Measurements from ENCODE around the gene ERVW-1. TPM values are rescaled to one million over a fixed set of nuclear protein-coding genes. Genes with fewer than 3 reads are reported as not detected.

The ERVW-1 gene
- total RNA-seq, 2 experiments from 2014 or later = not detected

- TF ChIP-seq EZH2phosphoT487 (IDR thresholded peaks at IDR 0.05; ENCODE audit: borderline replicate concordance, low read depth, low read length) = no peak
- TF ChIP-seq CTCF (conservative IDR thresholded peaks at IDR 0.05; ENCODE audit: low read length) = no peak
- Histone ChIP-seq H4K20me1 (ENCODE audit: insufficient read depth, low read length) (no peaks in the 10 kb centered on the region), H3K27ac (ENCODE audit: low read depth, low read length, poor library complexity, severe bottlenecking) (no peak overlapping the region), H3K9me3 (ENCODE audit: low read length) (no peaks in the 10 kb centered on the region), H3K36me3 (ENCODE audit: insufficient read depth, low read length) (peaks cover 72% of the 10 kb centered on the region), H3K79me2 (ENCODE audit: insufficient read depth, low read depth, low read length) (no peaks in the 10 kb centered on the region), H3K4me2 (ENCODE audit: low read length) (no peak overlapping the region), H2AFZ (ENCODE audit: low read length) (no peak overlapping the region), H3K9me2 (ENCODE audit: insufficient read depth, low read length) (no peaks in the 10 kb centered on the region), H3K4me3 (ENCODE audit: low read depth, low read length, poor library complexity, severe bottlenecking) (no peak overlapping the region), H3K4me1 (ENCODE audit: insufficient read depth, low read length, poor library complexity, severe bottlenecking) (no peaks in the 10 kb centered on the region)
- BruUV-seq (replicated peaks) = TSS peak; percentile 10
- POLR2A ChIA-PET = interaction anchor here (0.5 to 1.1 kb wide), 3 partner anchors 15 to 436 kb away, joined by 3 to 4 read pairs (median 4); no protein-coding TSS in a partner anchor
- intact Hi-C loops (cut with micrococcal nuclease; ENCODE audit: unreplicated experiment) = loop anchor here (10.0 kb wide), 1 partner anchor 58 kb away; no protein-coding TSS in a partner anchor
- no peak for DNase-seq (ENCODE audit: low spot score)
- CTCF ChIA-PET (ENCODE audit: unreplicated experiment) = no interaction called here
Observed at GRCh38 chr7:92506363-92506762, 28.6 kb upstream of the ERVW-1 start.

- H2AFZ ChIP-seq (ENCODE audit: low read length) = no peak overlapping the region
- no peaks in the 10 kb centered on the region for H3K4me1 ChIP-seq (ENCODE audit: insufficient read depth, low read length, poor library complexity, severe bottlenecking)
- ChIA-PET POLR2A (no interaction called here), CTCF (ENCODE audit: unreplicated experiment) (no interaction called here)
- DNase-seq (ENCODE audit: low spot score) = no peak
- peaks cover 82% of the 10 kb centered on the region for H3K36me3 ChIP-seq (ENCODE audit: insufficient read depth, low read length)
- no peak overlapping the region for H3K27ac ChIP-seq (ENCODE audit: low read depth, low read length, poor library complexity, severe bottlenecking)
- TF ChIP-seq EZH2phosphoT487 (IDR thresholded peaks at IDR 0.05; ENCODE audit: borderline replicate concordance, low read depth, low read length) = no peak
- TF ChIP-seq CTCF (conservative IDR thresholded peaks at IDR 0.05; ENCODE audit: low read length) = no peak
- no peaks in the 10 kb centered on the region for H4K20me1 ChIP-seq (ENCODE audit: insufficient read depth, low read length)
- intact Hi-C loops (cut with micrococcal nuclease; ENCODE audit: unreplicated experiment) = loop anchor here (5.0 to 10.0 kb wide), 2 partner anchors 60 to 802 kb away; no protein-coding TSS in a partner anchor
- no TSS peak for BruUV-seq (replicated peaks)
- H3K79me2 ChIP-seq (ENCODE audit: insufficient read depth, low read depth, low read length) = no peaks in the 10 kb centered on the region
- H3K4me2 ChIP-seq (ENCODE audit: low read length) = no peak overlapping the region
- no peaks in the 10 kb centered on the region for H3K9me3 ChIP-seq (ENCODE audit: low read length)
- H3K4me3 ChIP-seq (ENCODE audit: low read depth, low read length, poor library complexity, severe bottlenecking) = no peak overlapping the region
- H3K9me2 ChIP-seq (ENCODE audit: insufficient read depth, low read length) = no peaks in the 10 kb centered on the region
Observed at GRCh38 chr7:92504563-92504962, 26.8 kb upstream of the ERVW-1 start.

- intact Hi-C loops (cut with micrococcal nuclease; ENCODE audit: unreplicated experiment) = loop anchor here (5.0 to 10.0 kb wide), 2 partner anchors 61 to 801 kb away; no protein-coding TSS in a partner anchor
- CTCF ChIA-PET (ENCODE audit: unreplicated experiment) = no interaction called here
- Histone ChIP-seq H3K9me2 (ENCODE audit: insufficient read depth, low read length) (no peaks in the 10 kb centered on the region), H3K9me3 (ENCODE audit: low read length) (no peaks in the 10 kb centered on the region), H3K4me1 (ENCODE audit: insufficient read depth, low read length, poor library complexity, severe bottlenecking) (no peaks in the 10 kb centered on the region), H3K27ac (ENCODE audit: low read depth, low read length, poor library complexity, severe bottlenecking) (no peak overlapping the region), H3K36me3 (ENCODE audit: insufficient read depth, low read length) (peaks cover 82% of the 10 kb centered on the region), H4K20me1 (ENCODE audit: insufficient read depth, low read length) (no peaks in the 10 kb centered on the region), H3K4me2 (ENCODE audit: low read length) (no peak overlapping the region), H3K79me2 (ENCODE audit: insufficient read depth, low read depth, low read length) (no peaks in the 10 kb centered on the region), H2AFZ (ENCODE audit: low read length) (no peak overlapping the region), H3K4me3 (ENCODE audit: low read depth, low read length, poor library complexity, severe bottlenecking) (no peak overlapping the region)
- DNase-seq (ENCODE audit: low spot score) = no peak
- POLR2A ChIA-PET = interaction anchor here (1.0 kb wide), 1 partner anchor 25 kb away, joined by 3 read pairs; the partner anchor contains the start of gene RBM48
- TF ChIP-seq CTCF (conservative IDR thresholded peaks at IDR 0.05; ENCODE audit: low read length) (no peak), EZH2phosphoT487 (IDR thresholded peaks at IDR 0.05; ENCODE audit: borderline replicate concordance, low read depth, low read length) (no peak)
- no TSS peak for BruUV-seq (replicated peaks)
Observed at GRCh38 chr7:92503767-92504166, 26.0 kb upstream of the ERVW-1 start.
